HL-60/S4 (cell line): ENCODE data around the gene CSNK1A1L.
"Not testable (repeated sequence)": the region's sequence is repeated elsewhere in the genome, so short reads cannot be mapped to it uniquely, and the experiment has no call there.

Experiments
- in situ Hi-C: fragments of 300-500 bp; cut with MboI; formaldehyde crosslinking; loops from 2 replicates; pipeline ENCODE4 v1.14.3; 2022; ENCODE audit warnings: low sequenced_read_pairs

The CSNK1A1L gene

GRCh38 chr13:37065890-37066526, 39.5 kb downstream of the CSNK1A1L start:
- in situ Hi-C loops = no loop called here

GRCh38 chr13:37059848-37060192, 45.6 kb downstream of the CSNK1A1L start:
- in situ Hi-C loops = no loop called here

GRCh38 chr13:37058910-37059847, 46.3 kb downstream of the CSNK1A1L start, which contains the start of gene SUPT20H:
Gene SUPT20H (minus strand): TSS chr13:37059688. CDS start chr13:37051490, 8,198 bp downstream.
- in situ Hi-C loops = no loop called here

- in situ Hi-C loops = not testable (repeated sequence)
Measured at GRCh38 chr13:37056228-37056627, 49.2 kb downstream of the CSNK1A1L start.
